Fibroblast of mammary gland (primary cell): ENCODE data around the gene GRK4.
"Not testable (repeated sequence)": the region's sequence is repeated elsewhere in the genome, so short reads cannot be mapped to it uniquely, and the experiment has no call there.

Experiments used
- DNase-seq: peaks from one replicate; pipeline ENCODE4 v3.0.0-alpha.2; 2010; ENCODE audit warnings: low read depth
- H3K4me3 ChIP-seq: 2 replicates; pipeline ENCODE4 v1.5.1; 2011; ENCODE audit warnings: low read depth, mild to moderate bottlenecking, low read length, moderate library complexity; ENCODE audit not compliant: control insufficient read depth
- TF ChIP-seq, protein P1 (sequence below): conservative IDR thresholded peaks from 2 replicates; pipeline ENCODE4 v1.5.1; 2011; ENCODE audit warnings: low read depth, low read length, inconsistent platforms; ENCODE audit not compliant: control insufficient read depth, insufficient read depth

Gene GRK4

DNA sequence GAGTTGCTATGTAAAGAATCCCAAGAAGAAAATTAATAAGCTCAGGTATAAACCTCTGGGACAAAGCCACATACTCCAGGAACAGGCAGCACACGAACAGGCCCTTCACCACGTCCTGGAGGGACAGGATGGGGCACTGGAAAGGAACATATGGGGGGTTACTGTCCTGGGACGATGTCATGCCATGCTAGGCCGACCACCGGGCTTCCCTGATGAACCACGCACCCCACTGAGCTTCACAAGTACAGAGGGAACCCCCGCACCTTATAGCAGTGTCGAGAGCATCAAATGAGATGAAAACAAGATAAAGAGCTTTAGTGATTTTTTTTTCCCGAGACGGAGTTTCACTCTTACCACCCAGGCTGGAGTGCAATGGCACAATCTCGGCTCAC lies 19.3 kb upstream of the GRK4 start:
- DNase-seq = no peak
- TF ChIP-seq, protein P1, sequence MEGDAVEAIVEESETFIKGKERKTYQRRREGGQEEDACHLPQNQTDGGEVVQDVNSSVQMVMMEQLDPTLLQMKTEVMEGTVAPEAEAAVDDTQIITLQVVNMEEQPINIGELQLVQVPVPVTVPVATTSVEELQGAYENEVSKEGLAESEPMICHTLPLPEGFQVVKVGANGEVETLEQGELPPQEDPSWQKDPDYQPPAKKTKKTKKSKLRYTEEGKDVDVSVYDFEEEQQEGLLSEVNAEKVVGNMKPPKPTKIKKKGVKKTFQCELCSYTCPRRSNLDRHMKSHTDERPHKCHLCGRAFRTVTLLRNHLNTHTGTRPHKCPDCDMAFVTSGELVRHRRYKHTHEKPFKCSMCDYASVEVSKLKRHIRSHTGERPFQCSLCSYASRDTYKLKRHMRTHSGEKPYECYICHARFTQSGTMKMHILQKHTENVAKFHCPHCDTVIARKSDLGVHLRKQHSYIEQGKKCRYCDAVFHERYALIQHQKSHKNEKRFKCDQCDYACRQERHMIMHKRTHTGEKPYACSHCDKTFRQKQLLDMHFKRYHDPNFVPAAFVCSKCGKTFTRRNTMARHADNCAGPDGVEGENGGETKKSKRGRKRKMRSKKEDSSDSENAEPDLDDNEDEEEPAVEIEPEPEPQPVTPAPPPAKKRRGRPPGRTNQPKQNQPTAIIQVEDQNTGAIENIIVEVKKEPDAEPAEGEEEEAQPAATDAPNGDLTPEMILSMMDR = no peak
- H3K4me3 ChIP-seq = no peak overlapping the region

DNA sequence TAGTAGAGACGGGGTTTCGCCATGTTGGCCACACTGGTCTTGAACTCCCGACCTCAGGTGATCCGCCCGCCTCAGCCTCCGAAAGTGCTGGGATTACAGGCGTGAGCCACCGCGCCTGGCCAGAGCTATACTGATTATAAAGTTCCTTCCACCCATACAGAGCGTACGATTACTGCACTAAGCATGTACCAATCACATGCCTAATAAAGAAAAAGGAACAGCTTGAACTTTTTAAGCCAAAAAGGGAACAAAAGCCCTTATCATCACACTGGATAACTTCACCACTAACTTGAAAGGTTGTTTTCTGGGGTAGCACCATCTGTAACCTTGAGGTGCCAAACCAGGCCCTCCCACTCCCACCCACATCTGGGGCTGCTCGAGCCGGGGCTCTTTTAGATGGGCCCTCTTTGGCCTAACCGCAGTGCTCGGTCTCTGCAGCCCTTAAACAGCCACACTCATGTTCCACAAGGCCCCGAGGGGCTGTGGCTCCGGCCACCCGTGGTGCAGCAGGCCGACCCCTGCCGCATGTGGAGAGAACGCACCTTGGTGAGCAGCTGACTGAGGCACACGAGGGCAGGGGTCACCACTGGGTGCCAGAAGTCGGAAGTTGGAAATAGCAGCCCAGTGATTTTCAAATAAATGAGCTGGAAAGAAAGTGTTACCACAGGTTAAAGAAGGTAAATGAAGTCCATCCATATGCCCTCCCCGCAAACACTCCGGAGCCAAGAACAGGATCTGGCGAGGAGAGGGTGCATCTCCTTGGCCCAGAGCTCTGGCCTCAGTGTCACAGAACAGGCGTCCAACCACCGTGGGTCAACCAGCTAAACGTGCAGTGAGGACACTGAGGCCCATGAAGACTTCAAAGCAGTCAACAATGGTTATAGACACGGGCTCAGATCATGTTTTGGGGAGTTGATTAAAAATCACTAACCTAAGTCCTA lies 18.5 kb upstream of the GRK4 start:
- TF ChIP-seq, protein P1 = no peak
- DNase-seq = no peak
- no peak overlapping the region for H3K4me3 ChIP-seq

DNA sequence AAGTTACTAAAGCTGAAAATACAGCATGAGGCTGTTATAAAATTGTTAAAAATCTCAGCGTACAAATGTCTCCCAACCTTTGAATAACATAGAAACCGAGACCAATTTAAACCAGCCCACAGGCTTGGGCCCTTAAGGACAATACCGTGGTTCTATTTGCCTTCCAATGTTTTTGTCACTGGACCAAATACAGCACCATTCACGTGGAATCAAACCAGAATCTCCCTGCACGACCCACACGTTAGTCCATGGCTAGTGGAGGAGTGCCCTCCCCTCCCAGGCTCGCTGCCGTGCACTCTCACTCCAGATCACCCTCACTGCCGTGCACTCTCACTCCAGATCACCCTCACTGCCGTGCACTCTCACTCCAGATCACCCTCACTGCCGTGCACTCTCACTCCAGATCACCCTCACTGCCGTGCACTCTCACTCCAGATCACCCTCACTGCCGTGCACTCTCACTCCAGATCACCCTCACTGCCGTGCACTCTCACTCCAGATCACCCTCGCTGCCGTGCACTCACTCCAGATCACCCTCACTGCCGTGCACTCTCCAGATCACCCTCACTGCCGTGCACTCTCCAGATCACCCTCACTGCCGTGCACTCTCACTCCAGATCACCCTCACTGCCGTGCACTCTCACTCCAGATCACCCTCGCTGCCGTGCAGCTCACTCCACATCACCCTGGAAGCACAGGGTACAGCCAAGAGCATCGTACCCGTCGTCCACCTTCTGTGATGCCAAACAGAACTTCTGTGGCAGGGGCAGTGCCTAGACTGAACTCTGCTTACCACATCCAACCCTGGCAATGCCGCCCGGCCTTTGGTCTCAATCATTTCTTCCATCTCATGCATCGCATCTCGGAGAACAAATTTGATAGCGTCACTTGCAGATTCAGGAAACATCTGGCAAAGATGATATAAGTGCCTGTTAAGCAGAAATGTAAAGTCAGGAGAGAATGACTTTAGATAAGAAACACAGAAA lies 17.5 kb upstream of the GRK4 start:
- DNase-seq, H3K4me3 ChIP-seq: not testable (repeated sequence)

DNA sequence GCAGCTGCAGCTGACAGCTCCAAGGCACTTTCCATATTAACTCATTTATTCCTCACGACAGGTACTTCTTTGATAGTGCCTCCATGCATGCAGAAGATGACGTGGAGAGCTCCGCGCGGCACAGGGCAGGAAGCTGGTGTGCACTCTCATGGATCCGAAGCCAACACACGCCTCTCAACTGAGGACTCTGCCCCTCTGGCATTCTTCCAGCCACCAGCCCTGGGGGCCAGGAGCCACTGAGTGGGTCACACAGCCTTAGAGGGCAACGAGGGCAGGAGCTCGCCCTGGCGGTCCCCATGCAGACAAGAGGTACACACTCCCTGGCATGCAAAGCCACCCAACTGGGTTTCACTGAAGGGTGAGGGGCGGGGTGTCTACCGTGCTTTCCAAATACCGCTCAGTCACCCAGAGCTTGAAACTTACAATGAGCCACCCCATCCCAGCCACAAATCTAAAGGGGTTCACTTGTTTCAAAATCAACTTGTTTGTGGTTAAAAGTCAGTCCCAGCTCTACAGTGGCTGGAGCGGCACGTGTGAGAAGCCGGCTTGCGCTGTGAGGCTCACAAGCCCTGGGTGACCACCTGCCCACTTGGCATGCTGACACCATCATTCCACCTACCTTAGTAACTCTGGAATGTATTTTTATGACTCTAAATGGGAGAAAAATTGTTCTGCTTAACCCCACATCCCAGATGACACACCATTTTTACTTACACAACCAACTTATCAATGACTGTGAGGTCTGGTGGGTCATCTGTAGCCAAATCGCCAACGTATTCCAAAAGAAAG lies 16.4 kb upstream of the GRK4 start:
- H3K4me3 ChIP-seq = no peak overlapping the region
- TF ChIP-seq, protein P1 = no peak
- DNase-seq = peak; percentile 27

DNA sequence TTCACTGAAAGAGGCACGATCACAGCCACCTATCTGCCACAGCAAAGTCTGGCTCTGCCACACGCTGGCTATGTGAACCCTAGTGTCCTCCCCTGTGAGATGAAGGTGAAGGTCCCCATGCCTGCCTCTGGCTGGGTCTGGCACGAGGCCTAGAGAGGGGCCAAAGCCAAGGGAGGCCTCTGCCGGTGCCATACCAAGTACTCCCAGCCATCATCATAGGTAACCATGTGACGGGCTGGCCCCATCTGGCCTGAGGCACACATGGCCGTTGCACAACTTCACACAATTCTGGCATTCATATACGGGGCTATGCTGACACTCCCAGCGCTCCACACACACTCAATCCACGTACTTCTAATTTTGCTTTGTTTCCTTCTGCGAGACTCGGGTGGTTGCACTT lies 15.4 kb upstream of the GRK4 start:
- no peak for DNase-seq
- TF ChIP-seq, protein P1 = no peak
- no peak overlapping the region for H3K4me3 ChIP-seq

DNA sequence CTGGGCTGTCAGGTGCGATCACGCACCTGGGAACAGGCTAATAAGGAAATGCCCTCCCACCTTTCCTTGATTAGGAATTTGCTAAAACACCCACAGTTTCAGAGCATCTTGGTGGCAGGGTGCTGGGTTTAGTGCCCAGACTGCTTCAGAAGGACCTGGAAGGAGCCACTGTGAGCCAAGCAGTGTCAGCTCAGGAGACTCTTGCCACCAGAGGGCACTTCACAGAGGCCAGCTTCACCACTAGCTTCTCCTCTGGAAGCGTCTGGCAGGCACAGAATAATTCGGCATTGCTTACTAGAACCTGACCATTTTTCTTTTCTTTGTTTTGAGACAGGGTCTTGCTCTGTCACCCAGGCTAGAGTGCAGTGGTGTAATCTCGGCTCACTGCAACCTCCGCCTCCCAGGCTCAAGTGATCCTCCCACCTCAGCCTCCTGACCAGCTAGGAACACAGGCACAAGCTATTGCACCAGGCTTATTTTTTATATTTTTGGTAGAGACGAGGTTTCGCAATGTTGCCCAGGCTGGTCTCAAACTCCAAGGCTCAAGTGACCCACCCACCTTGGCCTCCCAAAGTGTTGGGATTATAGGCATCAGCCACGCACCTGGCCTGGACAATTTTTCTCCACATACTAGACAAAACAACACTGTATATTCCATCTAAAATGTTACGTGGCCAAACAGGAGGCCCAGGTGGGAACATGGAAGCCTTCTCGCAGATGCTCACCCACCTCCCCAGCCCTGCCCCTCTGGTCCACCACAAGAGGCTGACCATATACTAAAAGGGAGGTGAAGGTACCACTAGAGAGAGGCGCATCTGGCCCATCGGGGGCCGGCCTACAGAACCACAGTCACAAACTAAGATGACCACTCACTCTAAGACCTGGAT lies 14.2 kb upstream of the GRK4 start:
- TF ChIP-seq, protein P1 = peak; percentile 47

More for the DNA sequence above, 14.2 kb upstream of the GRK4 start:
- no peak overlapping the region for H3K4me3 ChIP-seq
- peak; percentile 30 for DNase-seq
